HT1080 (cell line): ENCODE results near the gene MTG2. TPM values are rescaled to one million over a fixed set of nuclear protein-coding genes. Genes with fewer than 3 reads are reported as not detected.

Source experiments
- DNase-seq: peaks from one replicate; pipeline ENCODE4 v3.0.0-alpha.2; 2015; ENCODE audit warnings: low read depth
- total RNA-seq: library from RNA; depleted of rRNA; stranded (reverse); fragments of >200 nt; shearing (Covaris generic); gene quantifications from 2 replicates; pipeline ENCODE4 v1.2.3, GENCODE V29; 2014; rRNA removed

The MTG2 gene
- total RNA-seq, 1 experiment from 2014 or later = 39.1 TPM

GRCh38 chr20:62246872-62247652 lies 64.2 kb downstream of the MTG2 start:
- DNase-seq = no peak

GRCh38 chr20:62248890-62249560 lies 66.2 kb downstream of the MTG2 start:
- DNase-seq = no peak

DNA sequence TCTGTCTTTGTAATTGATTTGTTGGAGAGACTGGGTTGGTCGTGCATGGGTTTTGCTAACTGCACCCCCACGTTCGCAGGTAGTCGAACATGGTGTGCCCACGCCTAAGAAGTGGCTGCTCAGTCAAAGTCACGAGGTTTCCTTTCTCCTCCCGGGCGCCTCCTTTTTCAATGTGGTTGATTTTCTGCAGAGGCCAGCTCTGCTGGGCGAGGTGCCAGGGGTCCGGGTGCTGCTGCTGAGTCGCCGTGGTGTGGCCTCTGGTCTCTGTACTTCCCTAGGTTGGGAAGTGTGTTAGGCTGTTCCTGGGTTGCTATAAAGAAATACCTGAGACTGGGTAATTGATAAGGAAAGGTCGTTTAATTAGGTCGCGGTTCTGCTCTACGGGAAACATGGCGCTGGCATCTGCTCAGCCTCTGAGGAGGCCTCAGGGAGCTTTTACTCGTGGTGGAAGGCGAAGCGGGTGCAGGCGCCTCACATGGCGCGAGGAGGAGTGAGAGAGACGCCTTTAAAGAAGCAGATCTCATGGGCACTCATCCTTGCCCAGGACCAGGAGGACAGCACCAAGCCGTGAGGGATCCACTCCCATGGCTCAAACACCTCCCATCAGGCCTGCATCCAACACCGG lies 69.6 kb downstream of the MTG2 start:
- peak; percentile 69 for DNase-seq

Other genes with a start within 250 kb of the MTG2 start
- gene TAF4, start 117.1 kb upstream of the MTG2 start, total RNA-seq = 3.2 and 6.1 TPM in 2 replicates
- 35.6 and 39.7 TPM in 2 replicates for gene LSM14B, start 60.6 kb upstream of the MTG2 start, total RNA-seq
- gene PSMA7, start 39.6 kb upstream of the MTG2 start, total RNA-seq = 550 and 564 TPM in 2 replicates
- 12.8 and 13.0 TPM in 2 replicates for gene SS18L1, start 39.3 kb upstream of the MTG2 start, total RNA-seq
- gene HRH3, start 37.2 kb downstream of the MTG2 start, total RNA-seq = not detected in 2 replicates
- 13.4 and 17.6 TPM in 2 replicates for gene OSBPL2, start 55.5 kb downstream of the MTG2 start, total RNA-seq
- gene ADRM1, start 120.0 kb downstream of the MTG2 start, total RNA-seq = 450 and 452 TPM in 2 replicates
- gene LAMA5, start 184.3 kb downstream of the MTG2 start, total RNA-seq = 12.1 and 20.1 TPM in 2 replicates
- gene RPS21, start 204.1 kb downstream of the MTG2 start, total RNA-seq = 2,418 and 4,004 TPM in 2 replicates
- 2.9 and 3.3 TPM in 2 replicates for gene CABLES2, start 224.3 kb downstream of the MTG2 start, total RNA-seq
- gene RBBP8NL, start 244.5 kb downstream of the MTG2 start, total RNA-seq = not detected in 2 replicates